C4-2B (cell line): ENCODE measurements around the gene CPLX3.

ENCODE experiments used
- H3K27ac ChIP-seq: fragments of 450-650 bp; 2 replicates; pipeline ENCODE4 v1.5.1; 2017
- CTCF ChIP-seq: fragments of 450-650 bp; conservative IDR thresholded peaks from 2 replicates; pipeline ENCODE4 v1.5.1; 2017; ENCODE audit warnings: mild to moderate bottlenecking
- ZFX ChIP-seq: fragments of 450-650 bp; IDR thresholded peaks from 2 replicates; pipeline ENCODE4 v1.6.1; 2017

Gene CPLX3

DNA sequence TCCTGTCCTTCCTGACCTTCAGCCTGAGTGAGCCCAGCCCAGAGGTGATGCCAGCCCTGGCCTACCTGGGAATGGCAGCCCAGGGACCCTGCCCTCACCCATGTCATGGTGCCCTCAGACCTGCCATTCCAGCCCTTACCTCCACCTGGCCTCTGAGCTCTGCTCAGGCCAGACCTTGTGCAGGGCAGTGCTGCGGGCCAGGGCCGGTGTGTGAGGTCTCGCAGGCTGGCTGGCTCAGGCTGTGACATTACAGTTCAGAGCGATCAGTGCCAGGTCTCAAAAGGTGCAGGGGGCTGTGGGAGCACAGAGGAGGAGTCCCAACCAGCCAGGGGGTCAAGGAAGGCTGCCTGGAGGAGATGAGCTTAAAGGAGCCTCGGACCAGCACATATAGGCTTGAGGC, 6.4 kb upstream of the CPLX3 start:
- no peak overlapping the region for H3K27ac ChIP-seq

DNA sequence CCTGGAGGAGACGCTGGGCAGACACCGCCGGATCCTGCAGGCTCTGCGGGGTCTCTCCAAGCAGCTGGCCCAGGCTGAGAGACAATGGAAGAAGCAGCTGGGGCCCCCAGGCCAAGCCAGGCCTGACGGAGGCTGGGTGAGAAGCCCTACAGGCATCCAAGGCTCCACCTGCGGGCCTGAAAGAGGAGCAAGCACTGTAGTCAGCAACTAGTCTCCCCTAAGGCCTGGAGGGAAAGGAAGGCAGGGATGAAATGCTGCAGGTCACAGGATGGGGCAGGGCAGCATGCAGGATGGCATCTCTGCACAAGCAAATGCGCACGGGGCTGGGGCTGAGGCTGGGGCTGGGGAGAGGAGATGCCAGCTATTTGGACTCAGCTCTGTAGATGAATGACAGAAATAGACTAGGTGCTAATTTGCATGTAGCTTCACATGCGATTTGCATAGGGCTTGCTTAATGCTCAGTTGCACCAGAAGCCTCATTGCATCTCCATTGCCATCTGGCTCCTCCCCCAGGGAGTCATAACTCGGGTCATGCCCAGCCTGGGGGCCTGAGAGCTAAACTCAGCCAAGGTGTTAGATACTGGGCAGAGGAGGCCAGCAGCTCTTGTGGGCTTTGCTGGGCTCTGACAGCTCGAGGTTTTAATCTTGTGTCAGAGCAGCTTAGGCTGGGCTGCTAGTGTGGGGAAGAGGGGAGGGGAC, 5.2 kb upstream of the CPLX3 start:
- no peak for TF ChIP-seq CTCF
- TF ChIP-seq ZFX = no peak
- no peak overlapping the region for H3K27ac ChIP-seq

More for the DNA sequence above, 6.4 kb upstream of the CPLX3 start:
- no peak for TF ChIP-seq ZFX
- TF ChIP-seq CTCF = no peak

DNA sequence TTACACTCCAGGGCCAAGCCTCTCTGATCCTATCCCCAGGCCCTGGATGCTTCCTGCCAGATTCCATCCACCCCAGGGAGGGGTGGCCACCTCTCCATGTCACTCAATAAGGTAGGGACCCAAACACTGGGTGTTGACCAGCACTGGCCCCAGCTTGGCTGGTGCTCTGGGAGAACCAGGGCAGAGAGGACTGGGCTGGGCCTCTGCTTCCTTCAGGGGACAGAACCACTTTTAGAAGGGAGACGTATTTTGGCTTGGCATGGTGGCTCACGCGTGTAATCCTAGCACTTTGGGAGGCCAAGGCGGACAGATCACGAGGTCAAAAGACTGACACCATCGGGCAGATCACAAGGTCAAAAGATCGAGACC, 4.7 kb upstream of the CPLX3 start:
- no peak for TF ChIP-seq ZFX
- no peak for TF ChIP-seq CTCF
- no peak overlapping the region for H3K27ac ChIP-seq

DNA sequence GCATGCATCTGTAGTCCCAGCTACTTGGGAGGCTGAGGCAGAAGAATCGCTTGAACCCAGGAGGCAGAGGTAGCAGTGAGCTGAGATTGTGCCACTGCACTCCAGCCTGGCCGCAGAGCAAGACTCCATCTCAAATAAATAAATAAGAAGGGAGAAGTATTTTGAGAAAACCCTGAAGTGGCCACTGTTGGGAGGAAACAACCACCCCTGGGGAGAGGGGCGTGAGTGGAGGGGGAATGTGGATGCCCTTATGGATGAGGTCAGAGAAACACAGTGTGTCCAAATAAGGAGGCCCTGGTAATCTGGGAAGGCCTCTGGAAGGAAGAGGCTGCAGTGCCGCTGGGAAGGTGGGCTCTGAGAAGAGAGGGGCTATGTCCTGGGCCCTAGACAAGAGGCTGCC, 4.2 kb upstream of the CPLX3 start:
- TF ChIP-seq ZFX (no peak), CTCF (no peak)
- no peak overlapping the region for H3K27ac ChIP-seq

GRCh38 chr15:74823324-74823723, 3.1 kb upstream of the CPLX3 start:
- no peak for TF ChIP-seq ZFX
- no peak for TF ChIP-seq CTCF
- no peak overlapping the region for H3K27ac ChIP-seq

GRCh38 chr15:74824976-74825375, 1.5 kb upstream of the CPLX3 start:
- TF ChIP-seq CTCF (no peak), ZFX (no peak)
- H3K27ac ChIP-seq = no peak overlapping the region

- H3K27ac ChIP-seq = no peak overlapping the region
Measured at GRCh38 chr15:74825866-74826265, 561 bp upstream of the CPLX3 start.

More at GRCh38 chr15:74825866-74826265, 561 bp upstream of the CPLX3 start:
- TF ChIP-seq ZFX (no peak), CTCF (no peak)
